Measurements from ENCODE around the gene VIT.

DNA sequence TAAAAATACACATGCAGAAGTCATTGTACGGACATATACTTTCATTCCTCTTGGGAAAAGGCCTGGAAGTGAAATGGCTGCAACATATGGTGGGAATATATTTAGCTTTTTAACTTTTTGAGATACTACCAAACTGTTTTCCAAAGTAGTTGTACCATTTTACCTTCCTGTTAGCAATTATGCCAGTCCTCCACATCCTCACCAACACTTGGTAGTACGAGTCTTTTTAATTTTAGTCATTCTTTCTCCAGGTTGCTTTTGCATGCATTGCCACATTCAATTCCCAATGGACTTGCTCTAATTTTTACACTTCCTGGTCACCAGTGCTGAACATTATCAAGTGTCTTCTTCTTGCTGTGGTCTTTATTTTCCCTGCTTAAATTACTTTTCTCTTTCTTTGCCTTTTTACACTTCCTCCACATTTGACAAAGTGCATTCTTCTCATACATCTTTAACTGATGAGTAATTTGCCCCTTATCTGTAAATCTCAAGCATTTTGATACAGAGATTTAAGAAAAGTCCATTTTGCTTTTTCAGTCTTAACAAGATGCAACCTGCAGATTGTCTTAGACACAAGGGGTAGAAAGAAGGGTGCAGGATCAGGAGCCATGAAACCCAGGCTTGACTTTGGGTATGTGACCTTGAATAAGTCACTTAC is 14.5 kb downstream of the VIT start:
- TF ChIP-seq, protein P1, sequence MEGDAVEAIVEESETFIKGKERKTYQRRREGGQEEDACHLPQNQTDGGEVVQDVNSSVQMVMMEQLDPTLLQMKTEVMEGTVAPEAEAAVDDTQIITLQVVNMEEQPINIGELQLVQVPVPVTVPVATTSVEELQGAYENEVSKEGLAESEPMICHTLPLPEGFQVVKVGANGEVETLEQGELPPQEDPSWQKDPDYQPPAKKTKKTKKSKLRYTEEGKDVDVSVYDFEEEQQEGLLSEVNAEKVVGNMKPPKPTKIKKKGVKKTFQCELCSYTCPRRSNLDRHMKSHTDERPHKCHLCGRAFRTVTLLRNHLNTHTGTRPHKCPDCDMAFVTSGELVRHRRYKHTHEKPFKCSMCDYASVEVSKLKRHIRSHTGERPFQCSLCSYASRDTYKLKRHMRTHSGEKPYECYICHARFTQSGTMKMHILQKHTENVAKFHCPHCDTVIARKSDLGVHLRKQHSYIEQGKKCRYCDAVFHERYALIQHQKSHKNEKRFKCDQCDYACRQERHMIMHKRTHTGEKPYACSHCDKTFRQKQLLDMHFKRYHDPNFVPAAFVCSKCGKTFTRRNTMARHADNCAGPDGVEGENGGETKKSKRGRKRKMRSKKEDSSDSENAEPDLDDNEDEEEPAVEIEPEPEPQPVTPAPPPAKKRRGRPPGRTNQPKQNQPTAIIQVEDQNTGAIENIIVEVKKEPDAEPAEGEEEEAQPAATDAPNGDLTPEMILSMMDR (IDR thresholded peaks at IDR 0.05) = no peak
- TF ChIP-seq EZH2 (IDR thresholded peaks at IDR 0.05) = no peak
- TF ChIP-seq EZH2phosphoT487 (IDR thresholded peaks at IDR 0.05) = no peak
